Measurements from ENCODE around the gene SERTAD2.

The SERTAD2 gene

GRCh38 chr2:64670047-64670446 lies 16.3 kb upstream of the SERTAD2 start:
- DNase-seq = no peak

GRCh38 chr2:64669288-64669687 lies 15.6 kb upstream of the SERTAD2 start:
- no peak for DNase-seq

GRCh38 chr2:64668542-64668941 lies 14.8 kb upstream of the SERTAD2 start:
- no peak for DNase-seq

DNA sequence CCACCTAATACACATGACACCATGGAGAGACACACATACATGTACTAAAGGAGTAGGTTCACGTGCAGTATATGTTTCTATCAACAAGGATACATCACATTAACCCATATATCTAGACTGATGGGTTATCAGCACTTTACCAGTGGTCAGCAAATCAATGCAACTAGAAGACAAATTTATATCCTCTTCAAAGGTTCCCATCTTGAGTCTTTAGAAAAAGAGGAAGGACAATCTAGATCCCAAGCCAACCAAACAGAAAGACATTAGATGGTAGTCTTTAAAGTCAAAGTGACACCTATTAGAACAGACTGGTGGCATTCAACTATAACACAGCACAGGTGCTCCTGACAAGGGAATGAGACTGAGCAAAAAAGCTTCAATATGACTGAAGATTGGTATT lies 13.8 kb upstream of the SERTAD2 start:
- DNase-seq = no peak

GRCh38 chr2:64666810-64667438 lies 13.2 kb upstream of the SERTAD2 start:
- no peak for DNase-seq

DNA sequence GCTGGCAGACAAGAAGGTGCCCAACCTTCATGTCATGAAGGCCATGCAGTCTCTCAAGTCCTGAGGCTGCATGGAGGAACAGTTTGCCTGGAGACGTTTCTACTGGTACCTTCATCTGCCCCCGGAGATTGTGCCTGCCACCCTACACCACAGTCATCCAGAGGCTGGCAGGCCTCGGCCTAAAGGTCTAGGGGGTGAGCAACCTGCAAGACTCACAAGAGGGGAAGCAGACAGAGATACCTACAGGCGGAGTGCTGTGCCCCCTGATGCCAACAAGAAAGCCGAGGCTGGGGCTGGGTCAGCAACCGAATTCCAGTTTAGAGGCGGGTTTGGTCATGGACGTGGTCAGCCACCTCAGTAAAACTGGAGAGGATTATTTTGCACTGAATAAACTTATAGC lies 12.0 kb upstream of the SERTAD2 start:
- no peak for DNase-seq

GRCh38 chr2:64663402-64663801 lies 9.7 kb upstream of the SERTAD2 start:
- no peak for DNase-seq

- DNase-seq = no peak
These were observed 8.0 kb upstream of the SERTAD2 start for GRCh38 chr2:64661741-64662169.

DNA sequence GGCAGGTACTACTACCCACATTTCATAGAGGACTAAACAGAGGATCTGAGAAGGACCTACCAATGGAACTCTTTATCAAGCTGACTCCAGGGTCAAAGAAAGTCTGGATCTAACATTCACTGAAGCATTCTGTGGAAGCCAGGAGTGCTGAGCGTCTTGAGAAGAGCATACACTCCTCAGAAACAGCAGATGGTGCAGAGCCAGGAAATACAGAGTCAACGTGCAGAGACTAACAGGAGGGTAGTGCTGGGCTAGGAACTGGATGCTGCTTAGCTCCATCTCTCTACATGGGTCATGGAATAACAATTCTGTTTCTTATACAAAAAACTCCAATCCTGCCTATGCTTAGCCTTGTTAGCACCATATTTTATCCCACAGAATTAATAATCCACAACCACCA lies 5.5 kb upstream of the SERTAD2 start:
- DNase-seq = no peak

GRCh38 chr2:64658269-64658668 lies 4.6 kb upstream of the SERTAD2 start:
- DNase-seq = no peak

DNA sequence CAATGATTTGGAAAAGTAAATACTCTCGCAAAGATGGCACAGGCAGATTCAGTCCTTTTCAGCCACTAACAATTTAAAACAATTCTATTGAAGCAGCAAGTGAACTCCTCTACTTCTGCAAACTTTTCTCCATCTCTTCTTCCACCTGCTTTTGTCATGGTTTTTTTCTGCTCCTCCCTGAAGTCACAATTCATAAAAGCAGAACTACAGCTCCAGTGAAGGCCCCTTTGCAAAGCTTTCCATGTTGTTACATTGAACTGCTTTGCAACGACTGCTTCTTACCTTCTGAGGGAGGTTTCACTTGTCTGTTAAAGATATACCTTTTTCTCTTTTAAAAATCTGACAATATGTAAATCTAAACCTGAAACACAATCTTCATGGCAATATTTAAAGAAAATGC lies 3.7 kb upstream of the SERTAD2 start:
- DNase-seq = no peak

- no peak for DNase-seq
These were observed 2.7 kb upstream of the SERTAD2 start for GRCh38 chr2:64656379-64656778.

DNA sequence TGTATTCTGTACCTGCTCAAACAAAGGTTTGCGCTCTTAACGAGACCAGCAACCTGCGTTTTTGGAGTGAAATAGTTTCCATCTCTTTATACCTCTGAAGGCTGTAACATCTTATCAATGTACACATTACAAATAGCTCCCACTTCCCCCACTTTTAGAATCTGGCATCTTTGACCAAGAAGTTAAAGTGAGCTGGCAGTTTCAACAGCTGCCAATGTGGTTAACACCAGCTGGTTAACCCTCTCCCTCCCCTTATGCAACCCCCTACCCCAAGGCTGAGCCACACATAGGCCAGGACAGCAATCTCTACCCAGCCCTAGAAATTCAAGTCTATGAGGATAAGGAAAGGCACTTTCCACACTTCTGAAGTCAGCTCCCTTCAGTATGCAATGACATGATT lies 2.2 kb upstream of the SERTAD2 start:
- no peak for DNase-seq

GRCh38 chr2:64655018-64655664 lies 1.4 kb upstream of the SERTAD2 start:
- no peak for DNase-seq

- peak; percentile 92 for DNase-seq
These were observed 524 bp upstream of the SERTAD2 start for GRCh38 chr2:64654063-64654811.

DNA sequence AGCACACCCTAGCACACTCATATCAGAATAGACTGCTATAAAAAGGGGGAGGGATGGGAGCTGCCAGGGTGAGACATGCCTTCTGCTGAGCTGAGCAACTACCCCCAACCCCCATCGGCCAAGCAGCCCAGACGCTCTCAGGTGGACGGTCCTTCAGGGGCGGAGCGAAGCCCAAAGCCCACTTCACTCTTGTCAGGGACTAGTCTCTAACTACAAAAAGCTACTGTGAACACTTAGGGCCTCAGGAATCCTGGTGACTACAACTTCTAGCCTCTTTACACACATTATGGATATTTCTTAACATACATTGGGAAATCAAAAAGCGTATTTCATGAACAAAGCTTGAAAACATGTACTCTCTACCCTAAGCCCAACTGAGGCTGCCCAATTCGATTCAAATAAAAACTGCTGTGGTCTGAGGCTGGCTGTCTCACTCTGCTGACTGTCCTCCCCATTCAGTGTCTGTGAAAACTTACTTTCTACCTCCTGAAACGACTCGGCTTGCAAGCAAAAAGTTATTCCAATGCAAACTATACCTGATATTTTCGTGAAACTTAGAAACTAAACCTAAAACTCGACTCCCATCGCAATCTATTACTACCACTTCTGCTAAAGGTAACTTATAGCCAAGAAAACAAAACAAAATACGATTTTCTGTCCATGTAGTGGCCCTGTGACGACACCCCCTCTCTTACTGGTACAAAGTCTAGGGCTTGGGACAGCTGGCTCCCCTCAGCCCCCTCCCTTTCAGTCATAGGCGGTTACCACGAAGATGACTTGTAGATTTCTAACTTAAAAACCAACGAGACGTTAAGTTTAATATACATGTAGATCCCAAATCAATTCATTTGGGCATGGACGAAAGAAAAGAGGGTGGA lies 1.2 kb downstream of the SERTAD2 start:
- peak; percentile 58 for DNase-seq

GRCh38 chr2:64651590-64651989 lies 2.1 kb downstream of the SERTAD2 start:
- DNase-seq = no peak

GRCh38 chr2:64650722-64651338 lies 2.9 kb downstream of the SERTAD2 start:
- DNase-seq = no peak

DNA sequence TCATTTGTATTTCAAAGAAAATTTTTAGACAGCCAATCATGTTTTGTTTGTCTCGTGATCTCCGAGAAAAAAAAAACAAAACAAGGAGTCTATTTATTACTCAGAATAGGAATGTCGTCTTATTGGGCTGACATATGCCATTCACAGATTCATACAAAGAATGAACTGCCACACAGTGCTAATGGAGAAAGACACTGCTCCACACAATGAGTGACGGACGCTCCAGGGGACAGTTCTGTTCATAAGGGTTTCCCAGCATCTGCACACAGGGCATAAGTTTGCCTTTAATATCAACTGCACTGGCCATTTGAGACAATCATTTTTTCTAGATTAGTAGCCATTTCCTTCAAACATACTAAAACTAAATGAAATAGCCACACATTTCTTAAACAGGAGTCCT lies 3.4 kb downstream of the SERTAD2 start:
- DNase-seq = no peak

DNA sequence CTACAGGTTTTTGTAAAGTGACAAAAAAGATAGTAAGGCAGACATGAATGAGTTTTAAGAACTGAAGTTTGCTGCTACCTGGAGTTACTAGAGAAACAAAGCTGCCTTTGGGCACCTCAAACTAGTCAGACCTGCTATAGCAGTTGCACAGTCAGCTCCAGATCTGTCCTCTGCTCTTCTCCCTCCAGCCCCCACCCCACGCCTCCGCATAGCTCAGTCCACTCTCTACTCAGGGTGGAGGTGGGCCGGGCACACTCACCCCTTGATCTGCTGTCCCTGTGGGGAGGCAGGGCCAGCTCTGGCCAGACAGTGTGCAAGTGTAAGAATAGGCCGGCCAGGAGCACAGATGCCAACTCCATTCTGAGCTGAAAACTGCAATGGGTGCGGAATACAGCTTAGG lies 4.1 kb downstream of the SERTAD2 start:
- DNase-seq = no peak

GRCh38 chr2:64649013-64649484 lies 4.7 kb downstream of the SERTAD2 start:
- DNase-seq = no peak

Measured in retina (tissue), 1 donor.